GM21529 (cell line): ENCODE data around the gene SLC1A7.

ENCODE experiments used
- ATAC-seq: cut with Tn5 transposase; IDR thresholded peaks from one replicate; pipeline ENCODE4 v1.9.1; 2021; ENCODE audit not compliant: unreplicated experiment

SLC1A7 gene

DNA sequence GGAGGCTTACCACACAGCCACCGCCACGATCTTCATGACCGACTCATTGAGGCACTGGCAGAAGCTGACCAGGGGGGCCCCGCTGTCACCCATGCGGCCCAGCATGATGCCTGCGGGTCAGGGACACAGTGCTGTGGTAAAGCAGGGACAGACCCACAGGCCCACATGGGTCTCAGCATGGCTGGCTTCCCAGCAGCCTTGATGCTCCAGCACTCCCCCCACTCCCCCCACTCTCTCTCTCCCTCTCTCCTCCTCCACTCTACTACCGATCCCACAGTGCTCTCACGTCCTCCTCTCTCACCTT, 49.0 kb downstream of the SLC1A7 start:
- no peak for ATAC-seq

DNA sequence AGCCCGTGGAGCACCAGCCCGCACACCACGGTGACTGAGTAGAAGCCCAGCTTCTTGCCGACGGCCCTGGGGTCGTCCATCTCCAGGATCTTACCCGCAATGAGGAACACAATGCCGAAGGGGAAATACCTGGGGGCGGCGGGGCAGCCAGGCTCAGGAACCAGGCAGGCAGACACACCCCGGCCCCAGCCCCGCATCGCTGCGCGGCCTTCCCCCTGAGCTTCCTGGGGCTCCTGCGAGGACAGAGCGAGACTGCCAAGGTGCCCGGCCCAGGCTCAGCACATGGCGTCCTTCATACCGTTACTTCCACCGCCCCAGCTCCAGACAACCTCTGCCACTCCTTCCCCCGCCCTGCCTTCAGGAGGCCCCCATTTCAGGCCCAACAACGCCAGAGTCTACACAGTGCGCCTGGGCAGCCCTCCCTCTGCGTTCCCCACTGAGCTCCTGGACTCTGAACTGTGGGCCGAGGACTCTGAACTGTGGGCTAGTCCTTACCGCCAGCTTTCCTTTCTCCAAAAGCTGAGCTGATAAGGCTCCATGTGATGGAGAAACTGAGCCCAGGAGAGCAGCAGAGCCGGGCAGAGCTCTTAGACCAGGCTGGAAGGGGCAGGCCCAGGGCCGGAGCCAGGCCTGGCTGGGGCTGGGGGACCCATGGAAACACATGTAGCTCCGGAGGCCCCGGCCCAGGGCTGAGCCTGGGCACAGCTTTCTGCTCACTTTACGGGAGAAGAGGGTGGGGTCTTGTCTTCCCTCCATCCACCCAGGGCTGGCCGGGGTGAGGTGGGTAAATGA, 49.6 kb downstream of the SLC1A7 start:
- no peak for ATAC-seq

DNA sequence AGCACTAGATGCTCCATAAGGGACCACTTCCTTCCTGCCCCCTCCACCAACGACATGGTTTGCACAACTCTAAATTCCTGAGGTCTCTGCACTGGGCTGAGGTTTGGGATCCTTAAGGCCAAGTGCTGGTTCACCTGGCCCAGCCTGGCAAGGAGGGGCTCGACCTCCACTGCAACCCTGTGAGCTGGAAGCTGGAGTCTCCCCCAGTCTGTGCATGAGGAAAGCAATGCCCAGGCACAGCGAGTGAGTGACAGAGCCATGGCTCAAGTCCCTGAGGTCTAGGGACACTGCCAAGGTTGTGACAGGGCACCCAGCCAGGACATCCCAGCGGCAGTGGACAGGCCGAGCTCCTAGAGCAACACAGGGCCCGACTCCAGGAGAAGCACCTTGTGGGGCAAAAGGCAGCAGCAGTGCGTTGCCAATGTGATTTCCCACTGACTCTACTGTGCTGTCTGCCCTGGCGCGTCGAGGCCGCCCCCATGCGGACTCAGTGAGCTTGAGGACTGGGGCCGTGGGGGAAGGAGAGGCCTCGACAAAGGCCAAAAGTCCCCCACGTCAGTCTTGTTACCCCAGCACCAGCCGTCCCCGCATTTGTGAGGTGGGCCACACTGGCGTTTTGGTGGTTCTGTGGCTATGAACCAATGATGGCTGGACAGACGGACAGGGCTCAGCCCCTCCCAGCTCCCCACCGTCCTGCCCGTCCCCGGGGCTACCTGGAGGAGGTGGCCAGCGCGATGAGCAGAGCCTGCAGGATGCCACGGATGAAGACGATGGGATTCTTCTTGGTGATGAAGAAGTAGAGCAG, 50.4 kb downstream of the SLC1A7 start:
- ATAC-seq, result no peak

DNA sequence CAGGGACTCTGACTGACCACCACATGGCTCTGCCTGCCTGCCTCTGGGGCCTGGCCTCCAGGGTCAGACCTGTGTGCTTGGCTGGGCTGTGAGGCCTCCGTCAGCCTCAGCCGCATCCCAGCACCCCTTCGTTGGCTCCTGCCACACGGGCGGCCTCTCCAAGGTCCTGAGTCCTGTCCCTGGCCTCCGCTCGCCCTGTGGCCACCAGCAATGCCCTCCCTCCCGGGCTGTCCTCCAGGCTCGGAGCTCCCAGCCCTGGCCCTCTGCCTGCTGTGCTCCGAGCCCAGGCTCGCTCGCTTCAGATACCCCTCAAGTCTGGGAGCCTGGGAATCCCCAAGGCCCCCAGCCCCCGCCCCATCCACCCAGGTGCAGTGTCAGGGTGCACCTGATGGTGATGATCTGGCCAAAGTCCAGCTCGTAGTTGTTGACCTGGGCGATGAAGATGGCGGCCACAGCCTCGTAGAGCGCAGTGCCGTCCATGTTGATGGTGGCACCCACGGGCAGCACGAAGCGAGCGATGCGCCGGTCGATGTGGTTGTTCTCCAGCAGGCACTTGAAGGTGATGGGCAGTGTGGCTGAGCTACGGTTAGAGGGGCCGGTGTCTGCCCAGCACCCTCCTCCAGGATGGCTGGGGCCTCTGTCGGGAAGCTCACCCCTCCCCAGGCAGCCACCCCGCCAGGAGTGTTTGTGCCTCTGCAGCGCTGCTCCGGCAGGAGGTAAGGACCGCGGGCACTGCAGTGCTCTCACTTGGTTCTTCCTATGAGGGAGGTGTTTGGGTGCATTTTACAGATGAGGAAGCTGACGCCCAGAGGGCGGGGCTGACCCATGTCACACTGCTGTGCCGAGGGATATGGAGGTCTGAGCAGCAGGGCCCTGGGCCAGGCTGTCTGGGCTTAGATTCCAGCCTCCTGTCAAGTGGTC, 52.0 kb downstream of the SLC1A7 start:
- no peak for ATAC-seq

DNA sequence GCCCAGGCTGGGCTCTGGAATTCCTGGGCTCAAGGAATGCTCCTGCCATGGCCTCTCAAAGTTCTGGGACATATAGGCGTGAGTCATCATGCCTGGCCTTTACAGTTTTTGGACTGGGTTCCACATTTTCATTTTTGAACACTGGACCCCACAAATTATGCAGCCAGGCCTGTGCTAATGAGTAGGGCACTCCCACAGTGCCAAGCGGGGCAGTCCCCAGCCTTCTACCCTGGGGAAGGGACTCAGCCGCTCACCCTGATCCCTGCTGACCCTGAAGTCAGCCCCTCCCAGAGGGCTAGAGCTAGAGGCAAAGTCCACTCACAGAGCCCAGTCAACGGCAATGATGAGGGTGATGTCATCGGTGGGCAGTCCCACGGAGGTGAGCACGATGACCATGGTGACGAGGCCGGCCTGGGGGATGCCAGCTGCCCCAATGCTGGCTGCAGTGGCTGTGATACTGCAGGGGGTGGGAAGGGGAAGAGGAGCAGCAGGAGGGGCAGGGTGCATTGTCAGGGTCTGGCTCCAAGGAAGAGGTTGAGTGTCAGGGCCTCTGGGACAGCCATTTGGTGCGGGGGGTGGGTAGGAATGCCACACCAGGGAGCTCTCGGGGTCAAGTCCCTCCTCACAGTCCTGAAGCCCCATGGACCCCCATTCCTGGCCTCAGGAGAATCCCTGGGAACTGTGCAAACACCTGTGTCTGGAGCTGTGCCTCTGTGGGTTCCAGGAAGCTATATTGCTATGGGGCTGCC, 52.8 kb downstream of the SLC1A7 start:
- no peak for ATAC-seq

DNA sequence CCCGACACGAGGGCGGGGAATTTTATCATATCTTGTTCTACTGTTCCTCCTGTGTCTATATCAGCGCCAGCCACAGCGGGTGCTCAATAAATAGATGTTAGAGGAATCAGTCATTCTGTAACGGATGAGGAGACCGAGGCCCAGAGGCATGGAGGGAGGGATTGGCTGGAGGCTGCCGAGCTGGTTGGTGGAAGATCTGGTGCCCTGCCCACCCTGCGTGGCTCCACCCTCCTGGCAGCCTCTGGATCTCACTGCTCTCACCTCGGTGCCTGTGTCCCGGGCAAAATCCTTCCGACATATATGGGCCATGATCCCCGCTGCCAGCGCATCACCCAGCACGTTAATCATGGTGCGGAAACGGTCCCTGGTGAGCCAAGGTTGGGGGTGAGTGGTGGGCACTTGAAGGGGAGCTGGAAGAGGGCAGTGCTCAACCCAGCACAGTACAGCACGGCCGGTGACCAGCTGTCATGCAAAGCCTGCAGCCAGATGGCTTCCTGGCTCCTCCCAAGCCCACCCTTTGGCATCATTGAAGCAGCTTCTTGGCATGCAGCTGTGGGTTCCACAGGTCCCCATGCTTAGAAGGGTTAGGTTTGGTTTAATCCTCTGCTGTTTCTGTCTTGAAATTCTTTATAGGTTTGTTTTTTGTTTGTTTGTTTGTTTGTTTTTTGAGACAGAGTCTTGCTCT, 53.7 kb downstream of the SLC1A7 start:
- no peak for ATAC-seq

DNA sequence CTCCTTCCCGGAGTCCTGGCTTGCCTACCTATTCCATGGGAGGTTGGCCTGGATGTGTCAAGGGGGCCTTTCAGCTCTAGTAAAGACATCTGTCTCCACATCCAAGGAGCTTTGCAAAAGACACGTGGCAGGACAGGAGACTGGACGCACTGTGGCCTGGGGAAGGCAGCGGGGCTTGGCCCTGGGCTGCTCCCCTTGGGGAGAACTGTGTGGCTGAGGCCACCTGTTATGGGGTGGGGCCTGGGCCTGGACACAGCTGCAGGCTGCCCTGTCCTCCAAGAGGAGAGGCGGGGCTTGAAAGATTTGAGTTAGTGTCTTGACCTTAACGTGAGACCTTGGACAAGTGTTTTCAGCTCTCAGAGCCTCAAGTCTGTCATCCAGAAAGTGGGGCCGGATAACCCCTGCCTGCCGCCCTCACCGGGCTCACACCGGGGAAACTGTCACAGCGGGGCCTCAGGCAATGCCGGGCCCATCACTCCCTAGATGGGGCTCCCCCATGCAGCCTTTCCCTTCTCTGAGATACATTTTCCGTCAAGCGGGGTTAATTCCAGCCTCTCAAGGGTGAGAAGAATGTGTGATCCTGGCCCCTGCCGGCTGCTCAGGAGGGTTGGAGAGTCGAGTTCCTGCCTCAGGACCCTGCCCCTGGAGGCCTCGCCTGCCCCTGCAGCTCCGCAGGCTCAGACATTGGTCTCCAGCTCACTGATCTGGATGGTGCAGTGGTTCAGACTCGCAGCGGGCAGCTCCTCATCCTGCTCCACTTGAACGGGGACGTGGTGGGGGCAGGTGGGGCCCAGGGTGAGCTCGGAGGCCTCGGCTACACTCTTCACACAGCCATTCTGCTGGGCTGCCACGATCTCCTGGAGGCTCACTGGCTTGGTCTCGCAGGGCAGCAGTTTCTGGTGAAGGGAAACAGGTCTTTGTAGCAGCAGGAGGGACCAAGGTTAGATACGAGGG, 54.8 kb downstream of the SLC1A7 start:
- ATAC-seq, result no peak

DNA sequence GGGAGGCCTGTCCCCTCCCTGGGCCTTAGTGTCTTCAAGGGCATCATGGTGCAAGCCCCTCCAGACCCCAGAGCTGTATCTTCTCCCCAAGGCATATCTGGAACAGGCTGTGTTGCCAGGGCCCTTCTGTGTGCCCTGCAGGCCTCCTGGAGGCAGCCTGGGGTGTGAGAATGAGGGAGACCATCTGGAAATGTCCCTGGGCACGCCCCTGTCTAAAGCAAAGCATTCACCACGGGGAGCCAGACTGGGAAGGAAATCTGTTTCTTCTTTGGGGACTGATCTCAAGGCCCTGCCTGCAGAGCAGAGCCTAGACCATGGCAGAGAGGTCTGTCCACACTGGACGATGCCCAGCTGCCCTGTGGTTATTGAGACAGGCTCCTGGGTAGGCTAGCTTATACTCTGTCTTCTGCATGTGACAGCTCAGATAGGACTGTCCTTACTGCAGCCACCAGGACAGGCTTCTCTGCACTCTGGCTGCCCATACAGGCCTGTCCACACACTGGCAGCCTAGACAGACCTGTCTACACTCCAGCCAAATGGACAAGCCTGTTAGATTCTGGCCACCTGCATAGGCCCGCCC, 55.9 kb downstream of the SLC1A7 start:
- ATAC-seq, result no peak

DNA sequence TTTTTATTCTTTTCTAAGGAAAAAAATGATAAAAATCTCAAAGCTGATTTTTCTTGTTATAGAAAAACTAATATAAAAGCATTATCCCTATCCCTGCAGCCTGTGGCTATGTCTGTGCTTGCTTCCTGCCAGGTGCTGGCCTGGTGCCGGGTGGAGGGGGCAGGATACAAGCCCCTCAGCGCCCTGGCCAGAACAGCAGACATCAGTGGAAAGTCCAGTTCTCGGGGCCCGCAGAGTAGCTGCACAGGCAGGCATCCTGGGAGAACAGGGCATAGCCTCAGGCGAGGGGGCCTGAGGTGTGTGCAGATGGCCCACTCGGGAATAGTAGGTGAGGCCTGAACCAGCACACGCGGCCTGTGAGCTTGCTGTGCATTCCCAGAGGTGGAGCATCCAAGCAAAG, 57.0 kb downstream of the SLC1A7 start:
- no peak for ATAC-seq

DNA sequence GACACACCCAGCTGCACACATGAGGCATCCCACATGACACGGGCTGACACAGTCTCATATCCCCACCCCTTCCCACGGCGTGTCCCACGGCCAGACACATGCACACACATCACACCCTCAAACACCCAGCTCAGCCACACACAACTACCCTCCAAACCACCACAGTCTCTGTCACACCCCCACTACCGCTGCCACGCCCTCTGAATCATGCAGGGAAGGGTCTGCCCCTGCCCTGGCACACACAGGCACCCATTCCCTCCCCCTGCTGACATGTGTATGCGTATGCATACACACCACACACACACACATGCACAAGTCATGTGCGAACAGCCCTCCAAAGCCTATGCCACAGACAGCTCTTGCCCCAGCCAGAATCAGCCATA, 57.9 kb downstream of the SLC1A7 start:
- no peak for ATAC-seq

DNA sequence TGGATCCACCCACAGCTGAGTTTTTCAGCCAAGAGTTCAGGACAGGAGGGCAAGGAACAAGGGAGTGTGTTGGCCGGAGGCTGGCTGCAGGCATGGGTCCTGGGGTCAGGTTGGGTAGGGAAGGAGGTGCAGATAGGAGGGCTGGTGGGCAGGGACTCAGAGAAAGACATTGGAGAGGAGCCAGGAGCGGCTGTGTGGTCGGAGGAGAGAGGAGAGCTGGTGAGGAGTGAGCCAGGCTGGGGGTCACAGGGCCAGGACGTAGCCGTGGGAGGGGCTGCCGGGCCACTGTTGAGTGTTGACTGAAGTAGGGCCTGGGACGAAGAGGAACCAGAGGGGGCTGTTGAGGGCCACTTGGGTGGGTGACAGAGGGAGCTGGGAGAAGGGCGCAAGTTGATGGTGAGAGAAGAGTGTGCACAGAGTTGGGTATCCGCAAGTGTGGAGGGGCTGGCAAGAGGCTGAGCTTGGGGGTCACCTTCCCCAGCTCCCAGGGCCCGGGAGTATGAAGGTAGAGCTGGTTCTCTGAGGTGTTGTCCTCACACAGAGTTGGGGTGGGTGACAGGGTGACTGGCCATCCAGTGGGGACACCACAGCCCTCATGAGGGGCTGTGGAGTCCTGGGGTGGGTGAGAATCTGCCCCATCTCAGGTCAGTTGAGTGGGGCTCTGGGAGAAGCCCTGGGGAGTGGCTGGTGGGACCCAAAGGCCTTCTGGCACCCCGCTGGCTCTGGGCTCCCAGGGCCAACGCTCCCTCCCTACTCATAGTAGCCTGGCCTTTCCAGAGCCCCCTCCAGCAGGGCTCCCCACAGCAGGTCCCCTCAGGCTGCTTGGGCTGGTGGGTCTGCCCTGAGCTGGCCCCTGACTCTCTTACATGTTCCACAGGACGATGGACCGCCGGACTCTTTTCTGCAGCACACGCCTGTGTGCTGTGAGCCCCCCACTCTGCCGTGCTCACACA, 58.5 kb downstream of the SLC1A7 start:
- ATAC-seq, result no peak

DNA sequence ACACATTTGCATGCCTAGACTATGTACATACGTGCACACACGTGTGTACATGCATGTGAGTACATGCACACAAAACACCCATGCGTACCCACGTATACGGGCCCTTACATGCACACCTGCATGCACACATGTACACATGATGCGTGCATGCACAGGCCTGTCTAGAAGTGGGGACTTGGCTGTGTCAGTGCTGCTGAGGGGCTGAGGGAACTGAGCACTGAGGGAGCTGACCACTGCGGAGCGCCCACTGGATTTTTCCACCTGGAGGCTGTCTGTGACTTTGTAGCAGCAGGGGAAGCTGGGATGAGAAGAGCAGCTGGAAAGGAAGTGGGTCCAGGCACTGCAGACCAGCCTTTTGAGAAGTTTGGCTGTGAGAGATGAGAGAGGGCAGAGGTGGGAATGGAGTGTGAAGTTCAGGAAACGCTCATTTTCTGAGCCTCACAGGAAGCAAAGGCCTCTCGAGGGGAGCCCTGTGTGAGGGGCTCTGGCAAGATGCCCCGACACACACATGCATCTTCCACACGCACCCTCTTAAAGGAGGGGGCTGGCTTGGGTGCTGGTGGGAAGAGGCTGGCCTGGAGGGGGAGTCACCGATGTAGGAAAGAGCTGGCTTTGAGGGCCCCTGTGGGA, 59.5 kb downstream of the SLC1A7 start:
- no peak for ATAC-seq

DNA sequence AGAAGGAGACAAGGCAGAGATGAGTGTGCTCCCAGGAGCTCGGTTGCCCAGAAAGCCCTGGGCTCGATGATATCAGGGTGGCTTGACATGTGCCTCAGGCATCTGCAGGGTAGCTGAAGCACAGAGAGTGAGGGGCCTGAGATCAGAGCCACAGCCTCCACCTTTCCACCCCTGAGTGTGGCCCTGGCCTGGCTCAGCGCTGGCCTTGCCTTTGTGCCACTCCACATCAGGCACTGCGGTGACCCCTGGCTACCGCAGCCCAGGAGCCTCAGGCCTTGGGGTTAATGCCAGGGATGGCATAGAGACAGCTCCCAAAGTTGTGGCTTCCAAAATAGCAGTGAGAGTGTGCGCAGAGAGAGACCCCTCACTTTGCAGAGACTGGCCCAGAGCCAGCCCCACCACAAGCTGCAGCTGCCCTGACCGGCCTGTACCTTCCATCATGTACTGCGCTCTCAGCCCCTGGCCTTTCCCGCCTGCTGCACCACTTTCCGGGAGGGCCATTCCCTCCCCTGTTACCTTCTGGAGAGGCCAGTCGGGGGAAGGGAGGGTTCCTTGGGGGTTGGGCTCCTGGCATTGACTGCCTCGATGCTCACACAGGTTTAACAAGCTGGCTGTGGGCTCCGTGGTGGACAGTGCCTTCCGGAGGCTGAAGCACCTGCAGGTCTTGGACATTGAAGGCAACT, 60.9 kb downstream of the SLC1A7 start:
- ATAC-seq, result no peak

DNA sequence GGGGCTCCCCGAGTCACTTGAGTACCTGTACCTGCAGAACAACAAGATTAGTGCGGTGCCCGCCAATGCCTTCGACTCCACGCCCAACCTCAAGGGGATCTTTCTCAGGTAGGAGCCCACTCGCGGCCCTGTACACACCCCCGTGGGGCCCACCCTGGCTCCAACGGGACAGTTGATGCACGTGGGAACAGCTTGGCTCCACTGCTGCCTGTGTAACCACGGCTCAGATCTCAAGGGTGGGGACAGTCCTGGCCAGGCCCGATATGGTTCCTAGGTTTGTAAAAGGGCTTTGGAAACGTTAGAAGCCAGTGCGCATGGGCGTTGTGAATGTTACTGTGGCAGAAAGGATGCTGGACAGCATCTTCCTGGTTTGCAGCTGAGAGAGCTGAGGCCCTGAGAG, 61.7 kb downstream of the SLC1A7 start:
- no peak for ATAC-seq

DNA sequence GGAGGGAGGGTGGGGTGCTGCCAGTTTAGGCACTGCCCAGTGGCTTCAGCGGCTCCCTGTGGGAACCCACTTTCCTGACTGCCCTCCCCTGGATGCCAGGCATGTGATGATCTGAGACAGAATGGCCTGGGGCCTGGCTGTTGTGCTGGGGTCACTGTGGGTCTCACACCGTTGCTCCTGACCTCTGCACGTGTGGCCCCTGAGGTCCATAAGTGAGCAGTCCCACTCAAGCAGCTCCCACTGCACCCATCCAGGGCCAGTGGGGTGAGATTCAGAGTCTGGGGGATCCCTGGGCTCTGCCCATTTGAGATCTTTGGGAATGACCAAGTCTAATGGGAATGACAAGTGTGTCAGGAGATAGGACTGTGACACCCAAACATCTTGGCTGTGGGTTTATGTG, 62.4 kb downstream of the SLC1A7 start:
- ATAC-seq, result no peak

DNA sequence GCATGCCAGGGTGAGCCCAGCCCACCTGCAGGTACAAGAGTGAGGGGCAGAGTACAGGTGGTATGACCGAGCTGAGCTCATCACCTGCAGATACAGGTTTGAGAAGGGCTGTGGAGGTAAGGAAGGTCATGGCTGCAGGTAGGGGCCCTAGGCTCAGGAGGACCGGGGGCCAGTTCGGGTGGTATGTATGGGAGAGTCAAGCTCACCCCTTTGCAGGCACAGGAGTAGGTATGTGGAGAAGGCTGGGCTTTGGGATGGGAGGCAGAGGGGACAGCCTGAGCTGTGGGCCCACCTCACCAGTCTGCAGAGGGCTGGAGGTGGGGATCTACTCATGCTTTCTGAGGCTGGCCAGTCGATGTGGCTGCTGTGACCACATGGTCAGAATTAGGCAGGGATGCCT, 63.2 kb downstream of the SLC1A7 start:
- no peak for ATAC-seq
